Endothelial cell of hepatic sinusoid (primary cell): ENCODE data around the gene USP11.

Experiments
- in situ Hi-C: cut with HindIII; loops from 2 replicates; pipeline ENCODE4 v1.10.0; 2017; ENCODE audit warnings: low sequenced_read_pairs

Gene USP11

DNA sequence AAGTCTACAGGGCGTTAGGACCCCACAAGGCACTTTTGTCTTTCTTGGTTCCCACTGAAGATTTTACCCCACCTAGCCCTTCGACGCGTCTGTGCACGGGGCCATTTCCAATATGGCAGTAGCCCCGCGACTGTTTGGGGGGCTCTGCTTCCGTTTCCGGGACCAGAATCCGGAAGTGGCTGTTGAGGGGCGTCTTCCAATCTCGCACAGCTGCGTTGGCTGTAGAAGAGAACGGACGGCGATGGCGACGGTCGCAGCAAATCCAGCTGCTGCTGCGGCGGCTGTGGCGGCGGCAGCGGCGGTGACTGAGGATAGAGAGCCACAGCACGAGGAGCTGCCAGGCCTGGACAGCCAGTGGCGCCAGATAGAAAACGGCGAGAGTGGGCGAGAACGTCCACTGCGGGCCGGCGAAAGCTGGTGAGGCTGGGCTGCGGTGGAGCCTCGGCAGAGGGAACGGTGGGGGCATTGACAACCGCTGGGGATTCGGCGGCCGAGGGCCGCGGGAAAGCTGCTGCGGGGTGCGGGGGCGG lies at the start of gene USP11:
Gene USP11, plus strand, starts transcription at position 207 of the 530 bp plus-strand sequence. Its CDS starts 35 bp downstream, at position 242.
- in situ Hi-C loops = no loop called here

- in situ Hi-C loops = no loop called here
Observed at GRCh38 chrX:47184486-47184885, 48.3 kb upstream of the USP11 start.

- in situ Hi-C loops = no loop called here
Observed at GRCh38 chrX:47185241-47185640, 47.6 kb upstream of the USP11 start.

GRCh38 chrX:47186096-47186740 lies 46.6 kb upstream of the USP11 start:
- in situ Hi-C loops = no loop called here

- in situ Hi-C loops = no loop called here
Observed at GRCh38 chrX:47187106-47187677, 45.6 kb upstream of the USP11 start.

- in situ Hi-C loops = loop anchor here (10.0 kb wide), 1 partner anchor 125 kb away; no protein-coding TSS in a partner anchor
Observed at GRCh38 chrX:47189906-47190305, 42.9 kb upstream of the USP11 start.

DNA sequence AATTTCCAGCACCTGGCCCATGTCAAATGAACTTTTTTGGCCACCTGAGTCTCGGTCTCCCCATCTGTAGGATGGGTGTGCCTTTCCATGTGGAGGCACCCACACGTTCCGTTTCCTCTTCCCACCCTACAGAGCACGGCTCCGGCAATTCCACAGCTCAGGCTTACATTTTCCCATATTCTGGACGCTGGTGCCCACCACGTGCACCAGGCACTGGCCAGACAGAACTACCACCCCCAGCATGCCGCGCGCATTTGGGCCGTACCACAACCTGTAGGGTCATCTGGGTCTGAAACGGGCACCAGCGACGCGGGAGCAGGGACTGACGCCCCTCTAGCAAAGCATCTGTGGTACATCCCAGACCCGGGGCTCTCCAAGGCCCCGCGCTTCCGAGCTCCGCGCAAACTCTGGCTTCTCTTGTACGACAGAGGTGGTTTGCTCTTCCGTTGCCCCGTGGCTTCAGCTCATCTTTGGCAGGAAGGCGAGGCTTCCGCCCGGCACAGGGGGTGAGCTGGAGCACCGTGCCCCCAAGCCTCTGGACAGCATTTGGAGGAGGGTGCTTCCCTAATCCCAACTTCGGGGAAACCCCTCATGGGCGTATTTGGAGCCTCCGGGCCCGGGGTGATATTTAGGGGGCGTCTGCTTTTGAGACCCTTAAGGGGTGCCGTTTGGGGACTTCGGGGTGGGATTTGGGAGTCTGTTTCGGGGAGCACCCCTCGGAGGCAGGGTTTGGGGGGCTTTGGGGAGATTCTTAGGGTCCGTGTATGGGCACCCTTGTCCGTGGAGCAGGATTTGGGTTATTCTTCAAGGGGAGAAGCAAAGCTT lies 42.2 kb upstream of the USP11 start:
- in situ Hi-C loops = loop anchor here (10.0 kb wide), 1 partner anchor 124 kb away; no protein-coding TSS in a partner anchor

DNA sequence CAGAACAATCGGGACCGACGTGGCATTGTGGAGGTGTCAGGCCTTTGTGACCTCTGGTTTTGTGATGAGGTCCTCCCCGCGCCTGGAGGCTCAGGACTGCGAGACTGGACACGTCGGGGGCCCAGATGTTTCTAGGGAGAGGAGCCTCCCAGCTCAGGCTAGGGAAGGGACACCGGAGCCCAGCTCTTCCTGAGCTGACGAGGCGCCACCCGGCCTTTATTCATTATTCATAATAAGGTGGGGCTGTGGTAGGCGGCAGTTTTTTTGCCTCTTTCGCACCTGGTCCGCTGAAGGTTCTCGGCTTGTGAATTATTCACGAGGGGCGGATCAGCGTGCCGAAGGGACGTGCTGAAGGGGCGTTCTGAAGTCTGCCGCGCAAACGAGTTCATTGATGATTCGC lies 41.5 kb upstream of the USP11 start:
- in situ Hi-C loops = loop anchor here (10.0 kb wide), 1 partner anchor 123 kb away; no protein-coding TSS in a partner anchor

DNA sequence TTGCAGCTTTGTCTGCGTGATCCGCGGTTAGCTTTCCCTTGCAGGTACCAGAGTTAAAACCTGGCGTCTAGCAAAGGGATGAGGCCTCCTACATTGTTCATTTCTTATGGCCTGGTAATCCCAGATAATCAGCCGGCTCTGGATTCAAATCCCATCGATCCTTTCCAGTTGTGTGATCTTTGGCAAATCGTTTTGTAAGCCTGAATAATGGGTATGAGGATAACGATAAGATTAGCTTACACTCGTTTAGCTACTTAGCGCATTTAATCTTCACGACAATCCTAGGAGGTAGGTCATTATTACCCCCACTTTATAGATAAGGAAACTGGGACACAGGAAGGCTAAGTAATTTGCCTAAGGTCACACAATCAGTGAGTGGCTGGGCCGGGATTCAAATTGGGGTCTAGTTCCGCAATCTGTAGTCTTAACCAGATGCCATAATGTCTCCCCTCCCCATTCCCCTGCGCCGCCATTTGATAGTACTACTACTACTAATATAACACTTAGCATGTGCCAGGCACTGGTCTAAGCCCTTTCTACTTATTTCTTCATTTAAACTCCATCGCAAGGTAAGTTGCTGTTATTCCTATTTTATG lies 40.9 kb upstream of the USP11 start:
- in situ Hi-C loops = loop anchor here (10.0 kb wide), 1 partner anchor 123 kb away; no protein-coding TSS in a partner anchor

DNA sequence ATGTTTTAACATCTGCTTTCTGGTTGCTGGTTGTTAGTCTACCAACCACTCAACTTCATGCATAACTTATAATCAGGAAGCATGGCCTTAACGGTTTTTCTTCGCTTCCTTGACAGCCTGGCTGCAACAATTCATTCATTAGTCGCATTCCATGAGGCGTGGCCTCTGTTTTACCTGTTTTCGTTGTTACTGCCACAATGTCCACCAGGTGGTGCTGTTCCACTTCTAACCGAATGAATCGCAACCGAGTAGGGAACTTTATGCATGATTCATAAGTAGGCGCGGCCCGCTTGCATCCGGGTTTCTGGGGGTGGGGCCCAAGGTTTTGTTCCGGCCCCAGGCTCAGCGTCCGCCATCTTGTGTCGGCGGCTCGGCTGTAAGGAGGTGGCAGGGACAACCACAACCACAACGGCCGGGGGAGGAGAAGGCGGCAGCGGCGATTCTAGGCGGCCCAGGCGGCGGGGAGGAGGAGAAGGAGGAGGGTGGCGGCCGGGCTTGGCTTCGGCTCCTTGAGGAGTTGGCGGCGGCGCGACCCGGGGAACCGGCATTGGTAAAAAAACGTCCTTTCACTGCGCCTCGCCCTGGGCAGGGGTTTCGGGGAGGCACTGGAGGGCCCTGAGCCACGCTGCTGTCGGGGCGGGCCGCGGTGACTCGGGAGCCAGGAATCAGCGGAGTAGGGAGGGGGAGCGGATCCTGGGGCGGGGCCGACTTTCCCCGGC lies 39.2 kb upstream of the USP11 start, which contains the start of gene UBA1:
Gene UBA1, plus strand, starts transcription at position 355 of the 719 bp plus-strand sequence. CDS start 4,974 bp downstream, outside the sequence.
- in situ Hi-C loops = loop anchor here (10.0 kb wide), 1 partner anchor 121 kb away; no protein-coding TSS in a partner anchor

DNA sequence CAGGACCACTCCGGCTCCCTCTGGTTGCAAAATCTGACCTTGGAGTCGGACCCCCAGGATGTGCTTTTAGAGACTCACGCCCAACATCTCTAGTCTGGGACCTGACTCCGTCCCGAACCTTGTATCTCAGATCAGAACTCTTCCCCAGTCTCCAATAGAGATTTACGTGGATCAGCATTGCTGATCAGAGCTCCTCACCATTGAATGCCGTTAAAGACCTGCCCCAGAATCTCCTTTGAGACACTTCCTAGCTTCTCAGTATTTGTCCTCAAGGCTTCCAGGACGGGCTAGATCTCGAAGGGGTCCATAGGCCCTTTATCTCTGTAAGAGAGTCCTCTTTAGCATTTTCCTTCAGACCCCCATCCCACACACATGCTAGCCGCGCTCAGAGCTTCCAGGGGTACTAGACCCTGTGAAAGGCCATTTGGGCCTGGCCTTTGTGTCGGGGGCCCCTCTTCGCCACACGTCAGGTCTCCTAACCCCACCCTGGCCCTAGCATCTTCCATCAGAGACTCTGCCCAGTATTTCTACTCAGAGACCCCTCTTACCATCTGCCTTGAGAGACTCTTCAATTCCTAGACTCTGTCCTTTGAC lies 38.5 kb upstream of the USP11 start:
- in situ Hi-C loops = loop anchor here (10.0 kb wide), 1 partner anchor 121 kb away; no protein-coding TSS in a partner anchor

- in situ Hi-C loops = loop anchor here (10.0 kb wide), 1 partner anchor 119 kb away; no protein-coding TSS in a partner anchor
Observed at GRCh38 chrX:47196098-47196497, 36.7 kb upstream of the USP11 start.

GRCh38 chrX:47197526-47197925 lies 35.3 kb upstream of the USP11 start:
- in situ Hi-C loops = loop anchor here (10.0 kb wide), 1 partner anchor 117 kb away; no protein-coding TSS in a partner anchor

DNA sequence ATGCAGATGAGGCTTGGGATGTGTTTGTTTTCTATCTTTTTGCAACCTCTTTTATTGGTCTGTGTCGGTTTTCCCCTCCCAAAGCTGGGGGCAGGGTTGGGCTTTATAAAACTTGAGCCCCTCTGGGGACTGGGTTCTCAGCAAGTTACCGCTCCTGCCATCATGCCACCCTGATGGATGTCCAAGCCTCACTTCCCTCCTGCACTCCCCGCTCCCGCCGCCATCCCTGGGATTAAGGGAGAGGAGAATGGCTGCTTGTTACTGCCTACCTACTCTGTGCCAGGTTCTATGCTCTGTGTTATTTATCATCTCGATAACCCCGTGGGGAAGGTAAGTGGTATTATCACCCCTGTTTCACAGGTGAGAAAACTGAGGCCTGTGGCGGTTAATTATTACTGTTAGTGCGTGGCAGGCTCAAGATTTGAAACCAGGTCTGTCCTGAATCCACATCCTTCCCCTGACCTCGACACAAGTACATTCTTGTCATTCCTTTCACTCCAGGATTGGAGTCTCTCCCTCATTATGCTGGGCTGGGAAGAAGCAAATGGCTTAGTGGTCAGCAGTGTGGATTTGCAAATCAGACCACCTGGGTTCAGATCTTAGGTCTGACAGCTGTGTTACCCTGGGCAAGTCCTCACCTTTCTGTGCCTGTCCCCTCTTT lies 34.7 kb upstream of the USP11 start:
- in situ Hi-C loops = loop anchor here (10.0 kb wide), 1 partner anchor 117 kb away; no protein-coding TSS in a partner anchor

- in situ Hi-C loops = loop anchor here (10.0 kb wide), 1 partner anchor 116 kb away; no protein-coding TSS in a partner anchor
Observed at GRCh38 chrX:47198687-47199080, 34.1 kb upstream of the USP11 start.

DNA sequence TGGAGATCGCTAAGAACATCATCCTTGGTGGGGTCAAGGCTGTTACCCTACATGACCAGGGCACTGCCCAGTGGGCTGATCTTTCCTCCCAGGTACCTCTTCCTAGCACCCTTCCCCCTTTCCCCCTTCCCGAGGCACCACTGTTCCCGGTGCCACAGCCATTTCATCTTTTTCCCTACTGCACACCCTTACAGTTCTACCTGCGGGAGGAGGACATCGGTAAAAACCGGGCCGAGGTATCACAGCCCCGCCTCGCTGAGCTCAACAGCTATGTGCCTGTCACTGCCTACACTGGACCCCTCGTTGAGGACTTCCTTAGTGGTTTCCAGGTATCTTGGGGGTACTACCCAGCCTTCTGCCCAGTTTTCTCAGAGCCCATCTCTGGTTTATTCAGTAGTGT lies 33.5 kb upstream of the USP11 start:
- in situ Hi-C loops = loop anchor here (10.0 kb wide), 1 partner anchor 116 kb away; no protein-coding TSS in a partner anchor

- in situ Hi-C loops = no loop called here
Observed at GRCh38 chrX:47200385-47201150, 32.2 kb upstream of the USP11 start.

GRCh38 chrX:47201345-47201944 lies 31.4 kb upstream of the USP11 start:
- in situ Hi-C loops = no loop called here
